Iris pigment epithelial cell (primary cell): ENCODE data around the gene ZDHHC5.
"Not testable (repeated sequence)": the region's sequence is repeated elsewhere in the genome, so short reads cannot be mapped to it uniquely, and the experiment has no call there.

ENCODE experiments used
- DNase-seq: peaks from one replicate; pipeline ENCODE4 v3.0.0-alpha.2; 2011; ENCODE audit warnings: low read depth

ZDHHC5 gene

DNA sequence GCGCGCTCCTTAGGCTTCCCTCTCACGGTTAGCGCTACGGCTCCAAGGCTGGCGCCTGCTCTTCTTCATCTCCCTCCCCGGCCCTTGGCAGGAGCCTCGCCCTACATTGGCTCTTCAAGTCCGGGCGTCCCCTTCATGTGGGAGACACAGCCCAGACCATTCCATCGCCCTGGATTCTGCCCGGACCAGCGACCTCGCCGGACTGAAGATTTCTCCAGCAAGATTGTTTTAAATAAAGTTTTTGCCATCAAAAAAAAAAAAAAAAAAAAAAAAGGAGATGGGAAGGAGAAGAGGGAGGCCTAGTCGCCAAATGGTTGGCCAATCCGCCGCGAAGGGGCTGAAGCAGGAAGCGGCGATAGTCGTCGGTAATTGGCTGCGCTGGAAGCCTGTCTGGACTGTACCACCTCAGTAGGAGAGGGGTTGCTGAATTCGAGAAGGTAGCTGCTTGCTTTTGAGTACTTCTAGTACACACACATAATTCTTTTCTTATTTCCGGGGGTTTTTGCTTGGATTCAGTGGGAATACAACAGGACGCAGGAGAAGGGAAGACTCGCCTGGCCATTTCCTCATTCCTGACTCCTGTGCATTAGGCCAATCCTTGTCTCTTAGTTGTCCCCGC, 688 bp upstream of the ZDHHC5 start:
- DNase-seq = peak; percentile 99

DNA sequence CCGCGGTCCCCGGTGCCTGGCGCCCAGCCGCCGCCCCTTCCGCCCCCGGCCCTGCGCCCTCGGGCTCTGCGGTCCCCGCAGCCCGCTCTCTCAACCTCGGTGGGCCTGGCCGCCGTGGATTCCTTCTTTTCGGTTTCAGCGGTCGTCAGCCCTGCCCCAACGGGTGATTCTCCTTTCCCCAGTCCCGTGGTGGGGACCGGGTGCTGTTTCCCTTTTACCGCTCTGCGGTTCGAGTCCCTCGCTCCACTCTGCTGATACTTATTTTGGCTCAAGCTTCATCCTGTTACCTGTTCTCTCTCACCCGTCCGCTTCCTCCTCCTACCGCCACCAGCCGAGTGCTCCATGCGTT, 494 bp downstream of the ZDHHC5 start:
- no peak for DNase-seq

DNA sequence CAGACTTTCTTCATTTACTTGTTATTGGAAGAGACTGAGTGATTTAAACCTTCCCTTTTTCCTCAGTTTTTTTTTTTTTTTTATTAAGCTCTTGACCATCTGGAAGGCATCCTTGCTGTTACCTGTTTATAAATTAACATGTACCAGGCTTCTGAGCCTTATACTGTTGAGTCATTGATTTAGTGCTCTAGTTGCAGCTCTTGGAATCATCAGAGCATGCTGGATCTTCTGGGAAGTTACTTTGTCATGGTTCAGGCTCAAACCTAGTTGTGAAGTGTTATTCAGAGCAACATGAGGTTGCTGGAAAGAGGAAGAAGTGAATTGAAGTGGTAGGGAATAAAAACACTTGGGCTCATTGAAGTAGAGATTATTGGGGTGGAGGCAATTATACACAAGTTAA, 6.3 kb downstream of the ZDHHC5 start:
- no peak for DNase-seq

DNA sequence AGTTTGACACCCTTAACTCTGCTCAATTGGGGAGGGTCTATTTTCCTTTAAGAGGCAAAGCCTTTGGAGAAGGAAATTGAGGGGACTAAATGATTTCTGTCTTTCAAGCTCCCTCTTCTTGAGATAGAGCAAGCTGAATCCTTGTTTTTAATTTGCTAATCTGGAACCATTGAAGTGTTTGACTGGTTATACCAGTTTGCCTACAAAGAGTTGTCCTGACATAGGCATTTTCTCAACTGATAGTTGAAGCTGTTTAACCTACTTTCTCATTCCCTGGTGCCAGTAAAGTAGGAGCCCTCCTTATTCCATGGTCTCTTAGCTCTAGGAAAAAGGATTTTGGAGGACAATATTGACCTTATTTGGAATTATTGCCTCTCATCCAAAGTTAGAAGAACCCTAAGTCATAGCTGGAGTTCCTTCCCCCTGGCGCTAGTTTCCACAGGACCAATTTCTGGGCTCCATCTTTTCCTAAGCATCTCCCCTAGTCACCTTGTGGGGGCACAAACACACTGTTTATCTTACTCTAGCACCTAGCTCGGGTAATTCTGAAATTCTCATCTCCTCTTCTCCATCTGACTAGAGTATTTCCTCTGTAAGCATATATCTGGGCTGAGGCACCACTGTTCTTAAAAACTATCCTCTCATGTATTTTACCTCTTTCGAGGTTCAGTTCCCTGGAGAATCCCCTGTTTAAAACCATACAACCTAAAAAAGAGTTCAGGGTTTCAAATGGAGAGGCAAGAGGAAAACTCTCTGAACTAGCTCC, 7.4 kb downstream of the ZDHHC5 start:
- no peak for DNase-seq

DNA sequence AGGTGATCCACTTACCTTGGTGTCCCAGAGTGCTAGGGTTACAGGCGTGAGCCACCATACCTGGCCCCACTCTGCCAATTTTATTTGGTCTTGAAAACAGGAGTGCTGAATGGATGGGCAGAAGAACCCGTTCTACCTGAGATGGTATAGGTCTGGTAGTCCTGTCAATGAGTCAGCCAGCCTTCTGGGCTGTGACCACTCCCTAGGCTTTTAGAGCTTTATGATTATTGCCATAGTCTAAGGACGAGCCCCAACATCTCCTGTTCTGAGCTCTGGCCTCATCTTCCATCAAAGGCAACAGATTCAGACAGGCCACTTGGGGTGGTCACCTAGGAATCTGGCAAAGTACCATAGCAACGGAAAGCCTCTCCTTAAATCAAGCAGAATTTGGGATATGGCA, 11.5 kb downstream of the ZDHHC5 start:
- DNase-seq = no peak

DNA sequence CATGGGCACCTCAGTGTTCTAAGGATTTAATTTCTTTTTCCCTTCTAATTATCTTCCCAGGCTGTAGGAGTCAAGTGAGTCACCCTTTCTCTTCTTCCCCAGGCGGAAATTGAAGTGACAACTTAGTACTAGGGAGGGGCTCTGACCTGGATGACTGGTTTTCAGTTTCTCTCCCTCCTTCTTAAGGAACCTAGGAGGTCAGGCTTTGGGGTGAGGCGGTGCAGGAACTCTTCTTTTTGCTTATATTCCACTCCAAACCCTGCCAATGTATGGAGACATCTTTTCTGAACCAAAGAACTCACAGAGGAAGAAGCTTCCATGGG, 12.6 kb downstream of the ZDHHC5 start:
- peak; percentile 56 for DNase-seq

DNA sequence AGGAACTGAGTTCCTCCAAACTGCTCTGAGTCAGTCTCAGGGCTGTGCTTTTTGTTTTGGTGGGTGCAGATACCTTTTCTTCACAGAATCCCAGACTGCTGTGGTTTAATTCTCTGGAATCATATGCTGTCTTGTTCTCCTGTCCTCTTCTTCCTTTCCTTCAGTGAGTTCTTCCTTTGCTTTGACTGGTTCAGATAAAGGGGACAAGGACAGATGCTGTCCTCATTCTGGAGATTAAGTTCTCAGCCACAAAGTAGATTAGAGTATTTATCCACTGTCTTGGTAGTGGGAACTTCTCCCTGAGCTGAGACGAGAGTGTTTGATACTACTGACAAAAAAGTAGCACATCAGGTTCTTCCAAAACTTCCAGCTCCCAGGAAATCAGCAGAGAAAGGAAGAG, 13.3 kb downstream of the ZDHHC5 start:
- DNase-seq = no peak

DNA sequence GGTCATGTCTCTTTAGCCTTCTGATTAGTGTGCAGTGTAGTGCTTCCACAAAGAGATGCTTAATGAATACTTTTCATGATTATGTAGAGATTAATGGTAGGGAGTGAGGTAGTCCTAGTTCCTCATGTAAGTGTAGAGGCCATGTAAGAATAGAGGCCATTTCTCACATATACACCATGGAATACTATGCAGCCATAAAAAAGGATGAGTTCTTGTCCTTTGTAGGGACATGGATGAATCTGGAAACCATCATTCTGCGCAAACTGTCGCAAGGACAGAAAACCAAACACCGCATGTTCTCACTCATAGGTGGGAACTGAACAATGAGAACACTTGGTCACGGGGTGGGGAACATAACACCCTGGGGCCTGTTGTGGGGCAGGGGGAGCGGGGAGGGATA, 22.6 kb downstream of the ZDHHC5 start:
- DNase-seq = not testable (repeated sequence)

DNA sequence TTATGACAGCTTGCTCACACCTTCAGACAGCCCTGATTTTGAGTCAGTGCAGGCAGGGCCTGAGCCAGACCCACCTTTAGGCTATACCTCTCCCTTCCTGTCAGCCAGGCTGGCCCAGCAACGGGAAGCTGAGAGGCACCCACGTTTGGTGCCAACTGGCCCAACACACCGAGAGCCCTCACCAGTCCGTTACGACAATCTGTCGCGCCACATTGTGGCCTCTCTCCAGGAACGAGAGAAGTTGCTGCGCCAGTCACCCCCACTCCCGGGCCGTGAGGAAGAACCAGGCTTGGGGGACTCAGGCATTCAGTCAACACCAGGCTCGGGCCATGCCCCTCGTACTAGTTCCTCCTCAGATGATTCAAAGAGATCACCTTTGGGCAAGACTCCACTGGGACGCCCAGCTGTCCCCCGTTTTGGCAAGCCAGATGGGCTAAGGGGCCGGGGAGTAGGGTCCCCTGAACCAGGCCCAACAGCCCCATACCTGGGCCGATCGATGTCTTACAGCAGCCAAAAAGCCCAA, 31.0 kb downstream of the ZDHHC5 start:
- DNase-seq = no peak

DNA sequence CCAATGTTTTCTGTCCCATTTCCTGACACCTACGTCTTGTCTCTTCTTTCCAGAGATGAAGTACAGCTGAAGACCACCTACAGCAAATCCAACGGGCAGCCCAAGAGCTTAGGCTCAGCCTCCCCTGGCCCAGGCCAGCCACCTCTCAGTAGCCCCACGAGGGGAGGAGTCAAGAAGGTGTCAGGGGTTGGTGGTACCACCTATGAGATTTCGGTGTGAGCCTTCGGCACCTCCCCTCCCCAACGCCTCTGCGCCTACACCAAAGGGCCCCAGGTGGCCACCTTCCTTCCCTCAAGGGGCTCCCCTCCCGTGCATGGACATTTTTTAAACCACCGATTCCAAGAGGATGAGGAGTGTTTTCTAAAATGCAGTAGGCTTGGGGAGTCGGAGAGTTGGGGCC, 31.9 kb downstream of the ZDHHC5 start:
- no peak for DNase-seq

DNA sequence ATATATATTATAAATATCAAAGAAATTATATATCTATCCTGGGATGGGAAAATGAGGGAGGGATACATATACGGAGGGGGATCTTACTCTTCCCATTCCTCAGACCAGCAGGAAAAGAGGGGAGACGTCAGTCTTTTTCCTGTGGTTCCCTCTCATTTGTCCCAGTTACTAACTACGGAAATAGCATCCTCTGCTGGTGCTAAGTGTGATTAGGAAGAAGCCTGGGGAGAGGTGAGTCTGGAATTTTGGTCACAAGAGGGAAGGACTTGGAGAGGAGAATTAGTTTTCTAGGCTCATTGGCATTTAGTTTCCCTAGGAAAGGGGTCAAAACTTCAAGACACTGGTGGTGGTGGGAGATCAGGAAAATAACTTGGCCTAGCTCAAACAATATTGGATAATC, 32.5 kb downstream of the ZDHHC5 start:
- DNase-seq = no peak

DNA sequence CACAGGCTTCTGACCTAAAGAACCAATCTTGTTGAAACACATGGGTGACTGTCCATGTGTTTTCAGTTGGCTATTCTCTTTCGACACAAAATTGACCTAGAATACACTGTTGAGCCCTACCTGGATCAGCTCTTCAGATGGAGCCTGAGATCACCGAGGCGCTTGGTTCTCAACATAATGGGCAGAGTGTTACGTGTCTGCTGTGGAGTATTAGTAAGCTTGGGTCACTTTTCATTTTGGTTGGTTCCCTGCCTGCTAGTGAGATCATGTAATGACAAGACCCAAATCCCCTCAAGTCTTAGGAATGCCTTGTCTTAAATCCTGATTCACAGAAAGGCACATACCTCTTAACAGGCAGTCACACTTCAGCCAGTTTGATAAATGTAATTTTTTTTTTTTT, 35.4 kb downstream of the ZDHHC5 start:
- no peak for DNase-seq

DNA sequence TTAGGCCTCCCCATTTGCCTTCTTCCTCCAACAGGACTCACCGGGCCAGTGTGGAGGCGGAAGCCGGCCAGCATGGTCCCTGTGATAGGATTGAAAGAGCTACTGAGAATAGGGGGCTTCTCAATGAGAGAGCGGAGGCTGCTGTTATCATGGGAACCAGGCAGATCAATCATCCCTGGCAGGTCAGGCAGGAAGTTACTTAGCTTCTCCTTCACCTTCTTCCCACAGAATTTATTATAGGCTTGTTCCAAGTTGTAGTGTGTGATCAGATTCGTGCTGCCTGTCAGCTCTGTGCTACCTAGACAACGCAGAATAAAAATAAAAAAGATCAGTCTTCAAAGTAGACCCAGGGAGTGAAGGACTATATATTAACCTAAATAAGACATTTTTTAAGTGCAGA, 37.0 kb downstream of the ZDHHC5 start:
- DNase-seq = no peak

DNA sequence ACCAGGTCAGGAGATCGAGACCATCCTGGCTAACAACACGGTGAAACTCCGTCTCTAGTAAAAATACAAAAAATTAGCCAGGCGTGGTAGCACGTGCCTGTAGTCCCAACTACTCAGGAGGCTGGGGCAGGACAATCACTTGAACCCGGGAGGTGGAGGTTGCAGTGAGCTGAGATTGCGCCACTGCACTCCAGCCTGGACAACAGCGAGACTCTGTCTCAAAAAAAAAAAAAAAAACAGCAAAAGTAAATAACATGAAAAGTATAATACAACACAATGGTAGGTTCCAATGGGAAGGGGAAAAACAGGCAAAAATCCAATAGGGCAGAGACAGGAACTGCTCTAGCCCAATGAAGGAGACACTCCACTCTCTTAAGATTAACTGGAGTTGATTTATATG, 37.5 kb downstream of the ZDHHC5 start:
- DNase-seq = not testable (repeated sequence)

DNA sequence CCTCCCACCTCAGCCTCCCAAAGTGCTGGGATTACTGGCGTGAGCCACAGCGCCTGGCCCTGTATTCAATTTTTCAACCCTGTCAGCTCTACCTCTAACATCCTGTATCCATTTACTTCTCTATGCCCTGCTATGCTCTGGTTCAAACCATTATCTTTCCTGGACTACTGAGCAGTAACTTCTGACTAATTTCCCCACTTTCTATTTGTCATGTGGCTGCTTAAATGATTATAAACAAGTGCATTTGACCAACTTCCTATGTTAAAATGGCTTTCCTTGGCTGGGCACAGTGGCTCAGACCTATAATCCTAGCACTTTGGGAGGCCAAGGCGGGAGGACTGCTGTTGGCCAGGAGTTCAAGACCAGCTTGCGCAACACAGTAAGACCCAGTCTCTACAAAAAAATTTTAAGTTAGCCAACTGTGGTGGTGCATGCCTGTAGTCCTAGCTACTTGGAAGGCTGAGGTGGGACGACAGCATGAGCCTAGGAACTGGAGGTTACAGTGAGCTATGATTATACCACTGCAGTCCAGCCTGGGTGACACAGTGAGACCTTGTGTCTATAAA, 42.0 kb downstream of the ZDHHC5 start:
- no peak for DNase-seq

DNA sequence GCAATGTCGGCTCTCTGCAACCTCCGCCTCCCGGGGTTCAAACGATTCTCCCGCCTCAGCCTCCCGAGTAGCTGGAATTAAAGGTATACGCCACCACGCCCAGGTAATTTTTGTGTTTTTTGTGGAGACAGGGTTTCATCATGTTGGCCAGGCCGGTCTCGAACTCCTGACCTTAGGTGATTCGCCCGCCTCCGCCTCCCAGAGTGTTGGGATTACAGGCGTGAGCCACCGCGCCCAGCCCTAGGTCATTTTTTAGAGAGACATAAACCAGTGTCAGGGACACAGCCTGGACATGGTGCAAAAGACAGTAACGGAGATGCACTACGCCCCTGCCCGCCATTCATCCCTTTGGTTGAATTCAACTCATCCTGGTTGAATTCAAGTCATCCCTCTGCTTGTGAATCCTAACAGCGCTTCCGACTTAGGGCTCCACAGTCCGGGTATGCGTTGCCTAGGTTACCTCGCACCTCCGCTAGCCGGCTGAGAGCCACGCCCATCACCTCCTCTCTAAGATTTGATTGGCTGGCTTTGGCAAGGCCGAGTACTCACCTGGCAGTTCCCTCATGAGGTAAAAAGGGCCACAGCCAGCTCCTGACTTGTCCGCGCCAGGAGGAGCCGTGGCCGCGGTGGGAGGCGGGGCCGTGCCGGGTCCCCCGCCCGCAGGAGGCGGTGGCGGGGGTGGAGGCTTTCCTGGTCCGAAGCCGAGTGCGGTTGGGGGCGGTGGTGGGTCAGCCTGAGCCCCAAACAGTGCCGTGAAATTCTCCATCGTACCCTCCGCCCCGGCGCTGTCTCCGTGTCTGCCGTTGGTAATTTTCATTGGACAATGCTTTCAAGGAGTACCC, 43.7 kb downstream of the ZDHHC5 start, which contains the start of gene MED19:
MED19 (minus strand) TSS at position 802 of the 842 bp plus-strand sequence; CDS start at position 766, 36 bp downstream.
- peak; percentile 80 for DNase-seq

DNA sequence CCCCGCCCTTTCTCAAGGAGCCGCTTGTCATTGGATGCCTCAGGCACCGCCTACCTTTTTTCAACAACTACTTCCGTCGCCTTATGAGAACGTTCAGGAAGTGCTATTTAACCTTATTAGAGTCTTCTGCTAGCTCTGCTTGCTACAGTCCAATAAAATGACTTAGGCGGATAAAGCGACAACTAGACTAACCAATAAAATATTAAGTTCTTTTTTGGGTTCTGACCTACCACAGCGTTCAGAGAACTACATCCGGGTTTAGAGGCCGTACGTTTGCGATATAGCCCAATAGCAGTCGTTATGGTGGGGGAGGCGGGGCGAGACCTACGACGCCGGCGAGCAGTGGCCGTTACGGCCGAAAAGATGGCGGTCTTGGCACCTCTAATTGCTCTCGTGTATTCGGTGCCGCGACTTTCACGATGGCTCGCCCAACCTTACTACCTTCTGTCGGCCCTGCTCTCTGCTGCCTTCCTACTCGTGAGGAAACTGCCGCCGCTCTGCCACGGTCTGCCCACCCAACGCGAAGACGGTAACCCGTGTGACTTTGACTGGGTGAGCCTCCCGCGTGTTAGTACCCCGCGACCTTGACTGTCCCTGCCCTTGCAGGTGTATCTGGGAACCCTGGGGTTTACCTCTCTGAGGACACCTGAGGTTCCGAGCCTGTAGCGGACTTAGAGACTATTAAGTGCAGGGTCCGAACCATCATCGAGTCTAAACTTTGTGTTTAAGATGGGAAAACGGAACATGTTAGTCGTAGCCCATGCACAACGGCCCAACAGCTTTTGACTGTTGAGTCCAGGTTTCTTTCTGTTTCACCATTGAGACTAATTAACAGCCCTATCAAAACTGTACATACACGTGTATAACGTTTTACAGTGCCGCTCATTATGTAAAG, 44.6 kb downstream of the ZDHHC5 start, which contains the start of gene TMX2:
TMX2 (plus strand) TSS at position 338 of the 895 bp plus-strand sequence; CDS start at position 364, 26 bp downstream.
- DNase-seq = peak; percentile 100

DNA sequence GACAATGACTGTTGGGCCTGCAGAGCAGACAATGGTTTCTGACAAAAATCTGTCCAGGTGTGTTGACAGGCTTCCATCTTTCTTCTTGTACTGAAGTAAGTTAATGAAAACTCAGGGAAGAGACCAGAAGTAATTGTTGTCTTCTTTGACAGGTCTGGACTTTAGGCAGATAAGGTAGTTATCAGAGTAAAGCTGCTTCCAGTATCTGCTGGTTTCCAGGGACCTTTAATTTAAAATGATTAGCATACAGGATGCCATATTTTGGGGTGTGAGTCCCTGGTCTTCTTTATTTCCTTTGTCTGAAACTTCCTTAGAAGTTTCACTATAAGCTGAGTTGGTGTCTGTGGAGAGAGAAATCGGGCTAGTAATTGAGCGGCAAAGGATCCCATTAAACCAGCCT, 45.9 kb downstream of the ZDHHC5 start:
- no peak for DNase-seq

DNA sequence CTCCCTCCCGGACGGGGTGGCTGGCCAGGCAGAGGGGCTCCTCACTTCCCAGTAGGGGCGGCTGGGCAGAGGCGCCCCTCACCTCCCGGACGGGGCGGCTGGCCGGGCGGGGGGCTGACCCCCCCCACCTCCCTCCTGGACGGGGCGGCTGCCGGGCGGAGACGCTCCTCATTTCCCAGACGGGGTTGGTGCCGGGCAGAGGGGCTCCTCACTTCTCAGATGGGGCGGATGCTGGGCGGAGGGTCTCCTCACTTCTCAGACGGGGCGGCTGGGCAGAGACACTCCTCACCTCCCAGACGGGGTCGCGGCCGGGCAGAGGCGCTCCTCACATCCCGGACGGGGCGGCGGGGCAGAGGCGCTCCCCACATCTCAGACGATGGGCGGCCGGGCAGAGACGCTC, 48.8 kb downstream of the ZDHHC5 start:
- not testable (repeated sequence) for DNase-seq

DNA sequence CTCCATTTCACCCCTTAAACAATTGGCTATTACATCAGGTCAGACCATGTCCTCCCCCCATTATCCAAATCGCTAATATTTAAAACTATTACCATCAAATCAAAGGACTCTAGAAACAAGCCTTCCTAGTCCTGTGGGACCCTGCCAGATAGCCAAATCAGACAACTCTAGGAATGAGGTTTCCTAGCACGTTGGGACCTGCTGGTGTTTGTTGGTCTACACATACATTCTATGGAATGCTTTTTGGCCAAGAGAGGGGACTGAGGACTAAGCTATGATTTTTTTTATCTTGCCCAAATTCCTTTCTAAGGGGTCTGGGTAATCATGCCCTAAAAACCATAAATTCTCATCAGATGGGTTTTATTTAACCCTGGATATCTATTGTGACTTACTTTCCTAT, 59.3 kb downstream of the ZDHHC5 start:
- no peak for DNase-seq

DNA sequence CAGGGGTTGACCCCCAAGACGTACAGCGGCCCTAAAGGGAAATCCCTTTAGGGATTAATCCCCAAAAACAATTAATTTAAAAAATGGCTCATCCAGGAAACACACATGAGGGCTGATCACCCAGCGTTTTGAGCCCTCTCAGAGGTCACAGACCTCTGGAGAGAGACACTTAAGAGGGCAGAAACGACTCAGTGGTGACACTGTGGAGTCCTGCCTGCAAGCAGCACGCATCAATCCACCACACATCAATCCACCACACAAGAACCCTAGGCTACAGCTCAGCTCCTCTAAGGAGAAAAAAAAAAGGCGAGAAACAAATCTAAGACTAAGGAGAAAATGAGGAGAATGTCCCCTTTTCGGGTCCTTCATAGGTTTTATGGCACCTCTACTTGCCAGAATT, 60.9 kb downstream of the ZDHHC5 start:
- no peak for DNase-seq
